NCI-H774 (cell line): ENCODE measurements around the gene CRYGN.

Experiments used
- DNase-seq: peaks from one replicate; lab custom pipeline; 2025; lab: John Stamatoyannopoulos, UW

CRYGN gene

GRCh38 chr7:151426904-151427704 is 12.8 kb downstream of the CRYGN start:
- no peak for DNase-seq

GRCh38 chr7:151426441-151426903 is 13.5 kb downstream of the CRYGN start:
- no peak for DNase-seq

- DNase-seq = no peak
Observed at GRCh38 chr7:151425670-151426440, 14.1 kb downstream of the CRYGN start.

- no peak for DNase-seq
Observed at GRCh38 chr7:151424799-151425198, 15.1 kb downstream of the CRYGN start.

- no peak for DNase-seq
Observed at GRCh38 chr7:151423936-151424335, 16.0 kb downstream of the CRYGN start.

GRCh38 chr7:151423226-151423625 is 16.7 kb downstream of the CRYGN start:
- DNase-seq = no peak

GRCh38 chr7:151422212-151422611 is 17.7 kb downstream of the CRYGN start:
- DNase-seq = no peak

- DNase-seq = no peak
Observed at GRCh38 chr7:151420144-151420543, 19.8 kb downstream of the CRYGN start.

- DNase-seq = no peak
Observed at GRCh38 chr7:151416941-151417315, 23.0 kb downstream of the CRYGN start.

GRCh38 chr7:151416112-151416940 is 23.6 kb downstream of the CRYGN start:
- DNase-seq = no peak

- peak; percentile 70 for DNase-seq
Observed at GRCh38 chr7:151415375-151416105, 24.4 kb downstream of the CRYGN start.

GRCh38 chr7:151413241-151413640 is 26.7 kb downstream of the CRYGN start:
- no peak for DNase-seq

- no peak for DNase-seq
Observed at GRCh38 chr7:151412318-151412717, 27.6 kb downstream of the CRYGN start.

GRCh38 chr7:151411551-151411950 is 28.4 kb downstream of the CRYGN start:
- no peak for DNase-seq

GRCh38 chr7:151410405-151411390 is 29.2 kb downstream of the CRYGN start:
- DNase-seq = no peak

- no peak for DNase-seq
Observed at GRCh38 chr7:151409667-151410404, 30.1 kb downstream of the CRYGN start, which contains the start of gene WDR86. Gene WDR86, minus strand, starts transcription at chr7:151410038. Its CDS starts 449 bp downstream, at chr7:151409589.

GRCh38 chr7:151408839-151409666 is 30.9 kb downstream of the CRYGN start:
- no peak for DNase-seq

GRCh38 chr7:151408498-151408838 is 31.5 kb downstream of the CRYGN start:
- no peak for DNase-seq
